NCI-H1105 treated with DMSO at 0.1 percent for 48 hours (cell line): ENCODE measurements around the gene APOBR.
"Not testable (repeated sequence)": the region's sequence is repeated elsewhere in the genome, so short reads cannot be mapped to it uniquely, and the experiment has no call there.

Source experiments
- DNase-seq: peaks from one replicate; lab custom pipeline; 2025; lab: John Stamatoyannopoulos, UW

Gene APOBR

GRCh38 chr16:28497861-28498599 is 3.6 kb downstream of the APOBR start:
- DNase-seq = no peak

GRCh38 chr16:28498666-28499381 is 4.4 kb downstream of the APOBR start:
- DNase-seq = no peak

GRCh38 chr16:28499854-28500253 is 5.4 kb downstream of the APOBR start:
- no peak for DNase-seq

- not testable (repeated sequence) for DNase-seq
Observed at GRCh38 chr16:28500476-28501180, 6.2 kb downstream of the APOBR start.

GRCh38 chr16:28501258-28502232 is 7.1 kb downstream of the APOBR start:
- DNase-seq = no peak

DNA sequence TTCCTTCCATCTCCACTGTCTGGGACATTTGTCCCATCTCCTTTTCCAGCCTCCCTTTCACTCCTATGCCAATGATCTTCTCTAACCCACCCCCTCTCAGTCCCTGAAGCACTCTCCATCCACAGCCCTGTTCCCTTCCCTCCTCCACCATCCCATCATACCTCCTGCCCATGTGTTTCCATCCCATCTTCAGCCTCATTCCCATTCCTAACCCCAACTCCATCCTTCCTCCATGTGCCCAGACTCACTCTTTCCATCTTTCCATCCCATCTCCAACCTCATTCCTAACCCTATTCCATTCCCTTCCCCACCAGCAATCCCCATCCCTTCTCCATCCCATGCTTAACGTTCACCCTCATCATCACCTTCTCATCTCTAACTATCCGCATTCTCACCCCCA is 7.8 kb downstream of the APOBR start:
- no peak for DNase-seq

DNA sequence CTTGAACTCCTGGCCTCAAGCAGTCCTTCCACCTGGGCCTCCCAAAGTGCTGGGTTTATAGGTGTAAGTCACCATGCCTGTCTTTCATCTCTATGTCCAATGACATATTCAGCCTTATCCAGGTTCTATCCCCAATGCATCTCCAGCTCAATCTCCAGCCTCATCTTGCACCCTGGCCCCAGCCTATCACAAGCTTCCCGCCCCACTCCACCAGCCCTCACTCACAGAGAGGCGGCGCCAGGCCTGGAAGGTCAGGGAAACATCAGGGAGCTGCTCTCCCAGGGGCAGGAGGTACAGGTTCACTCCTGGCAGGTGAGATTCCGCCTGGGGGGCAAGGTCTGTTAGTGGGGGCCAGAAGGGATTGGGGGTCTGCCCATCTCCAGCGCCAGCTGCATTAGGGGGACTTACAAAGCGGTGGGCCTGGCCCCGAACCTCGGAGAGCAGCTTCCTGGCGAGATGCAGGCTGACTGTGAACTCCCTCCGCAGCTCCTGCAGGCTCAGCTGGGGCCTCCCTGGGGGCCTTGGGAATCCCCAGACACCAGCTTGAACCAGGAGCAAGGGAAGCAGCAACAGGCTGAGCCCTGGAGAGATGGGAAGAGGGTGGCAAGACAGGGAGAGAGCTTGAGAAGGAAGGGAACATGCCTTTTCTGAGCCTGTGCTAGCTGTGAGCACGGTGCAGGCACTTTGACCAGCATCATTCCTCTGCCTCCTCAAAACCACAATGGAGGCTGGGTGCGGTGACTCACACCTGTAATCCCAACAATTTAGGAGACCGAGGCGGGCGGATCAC is 9.2 kb downstream of the APOBR start:
- no peak for DNase-seq

DNA sequence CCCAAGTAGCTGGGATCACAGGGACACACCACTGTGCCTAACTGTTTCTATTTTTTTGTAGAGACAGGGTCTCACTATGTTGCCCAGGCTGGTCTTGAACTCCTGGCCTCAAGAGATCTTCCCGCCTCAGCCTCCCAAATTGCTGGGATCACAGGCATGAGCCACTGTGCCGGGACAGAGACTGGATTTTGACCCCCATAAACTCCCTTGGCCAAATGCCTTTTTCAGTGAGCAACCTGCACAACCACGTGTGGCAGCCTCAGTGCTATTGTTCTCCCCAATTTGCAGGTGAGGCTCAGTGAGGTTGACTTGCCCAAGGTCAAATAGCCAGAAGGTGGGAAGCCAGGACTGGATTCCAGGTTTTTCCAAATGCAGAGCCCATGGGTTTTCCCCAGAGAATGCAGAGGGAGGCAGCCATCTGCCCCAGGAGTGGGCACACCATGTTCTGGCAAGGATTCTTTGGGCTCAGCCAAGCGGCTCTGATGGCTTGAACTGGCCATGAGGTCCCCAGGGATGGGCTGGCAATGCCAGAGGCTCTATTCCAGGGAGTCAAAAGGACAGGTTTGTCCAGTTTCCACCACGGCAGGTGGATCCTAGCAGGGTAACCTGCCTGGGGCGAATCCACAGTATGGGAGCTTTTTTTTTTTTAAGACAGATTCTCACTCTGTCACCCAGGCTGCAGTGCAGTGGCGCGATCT is 10.4 kb downstream of the APOBR start:
- no peak for DNase-seq

GRCh38 chr16:28505489-28506137 is 11.2 kb downstream of the APOBR start:
- DNase-seq = no peak

- no peak for DNase-seq
Observed at GRCh38 chr16:28511031-28511430, 16.6 kb downstream of the APOBR start.

GRCh38 chr16:28511801-28512789 is 17.7 kb downstream of the APOBR start:
- DNase-seq = no peak

DNA sequence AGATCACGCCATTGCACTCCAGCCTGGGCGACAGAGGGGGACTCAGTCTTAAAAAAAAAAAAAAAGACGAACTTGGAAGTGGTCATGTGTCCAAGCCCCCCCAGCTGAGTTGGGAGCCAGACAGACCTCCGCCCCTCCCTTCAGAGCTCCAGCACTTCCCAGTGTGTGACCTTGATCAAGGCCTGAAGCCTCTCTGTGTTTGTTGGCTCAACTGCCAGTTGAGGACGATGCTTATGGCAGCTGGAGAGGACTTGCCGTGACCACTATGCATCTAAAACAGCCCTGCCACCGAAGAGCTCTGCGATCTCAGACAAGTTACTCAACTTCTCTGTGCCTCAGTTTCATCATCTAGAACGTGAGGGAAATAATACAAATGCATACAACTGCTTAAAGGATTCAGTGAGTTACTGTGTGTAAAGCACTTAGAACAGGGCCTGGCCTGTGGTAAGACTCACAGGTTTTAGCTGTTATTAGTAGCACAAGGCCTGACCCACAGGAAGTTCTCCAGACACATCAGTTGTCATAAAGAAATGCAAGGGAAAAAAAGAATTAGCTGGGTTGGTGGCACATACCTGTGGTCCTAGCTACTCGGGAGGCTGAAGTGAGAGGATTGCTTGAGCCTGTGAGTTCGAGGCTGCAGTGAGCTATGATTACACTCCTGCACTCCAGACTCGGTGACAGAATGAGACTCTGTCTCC is 19.2 kb downstream of the APOBR start:
- no peak for DNase-seq

DNA sequence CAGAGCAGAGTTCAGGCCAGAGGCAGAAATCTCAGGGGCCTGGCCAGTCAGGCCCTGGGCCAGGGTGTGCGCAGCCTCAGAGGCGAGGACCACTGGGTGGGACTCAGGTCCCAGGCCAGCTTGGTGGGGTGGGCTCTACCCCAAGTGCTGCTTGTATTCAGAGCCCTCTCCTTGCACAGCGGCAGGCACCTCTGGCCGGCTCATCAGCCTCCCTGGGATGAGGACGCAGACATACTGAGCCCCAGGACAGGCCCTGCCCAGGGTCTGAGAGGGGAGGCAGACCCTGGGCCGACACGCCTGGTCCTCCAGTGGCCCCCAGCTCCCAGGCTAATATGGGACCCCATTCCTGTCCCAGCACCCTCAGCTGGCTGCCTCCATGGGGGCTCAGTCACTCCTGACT is 19.8 kb downstream of the APOBR start:
- no peak for DNase-seq

DNA sequence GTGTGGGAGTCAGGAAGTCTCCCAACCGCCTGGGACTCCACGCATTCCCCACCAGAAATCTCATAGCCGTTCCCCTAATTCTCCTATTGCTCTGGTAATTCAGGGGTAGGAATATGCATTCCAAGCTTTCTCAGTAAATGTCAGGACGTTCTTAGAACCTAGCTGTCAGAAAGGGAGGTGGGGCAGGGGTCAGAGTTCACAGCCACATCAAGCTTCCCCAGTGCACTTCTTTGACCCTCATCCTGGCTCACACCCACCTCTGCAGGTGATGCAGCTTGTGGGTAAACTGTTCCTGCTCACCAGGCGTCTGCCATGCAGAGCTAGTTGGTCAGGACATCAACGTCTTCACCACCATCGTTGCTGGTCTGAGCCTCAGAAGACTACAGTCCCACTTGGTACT is 26.2 kb downstream of the APOBR start:
- DNase-seq = no peak

DNA sequence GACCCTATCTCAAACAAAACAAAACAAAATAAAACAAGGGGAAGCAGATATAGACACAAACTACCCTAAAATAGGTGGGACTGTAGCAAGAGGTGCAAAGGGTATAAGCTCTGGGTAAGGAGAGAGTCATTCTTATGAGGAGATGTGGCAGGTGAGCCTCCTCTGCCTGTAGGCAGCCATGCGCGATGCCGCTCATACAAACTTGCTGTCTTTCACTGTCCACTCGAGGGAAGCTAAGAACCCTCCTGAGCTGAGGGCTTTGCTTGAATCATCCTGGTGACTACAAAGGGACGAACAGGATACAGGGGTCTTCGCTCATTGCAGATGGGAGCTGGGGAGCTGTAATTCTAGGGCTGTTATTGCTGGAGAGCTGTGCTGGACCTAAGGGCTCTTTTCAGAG is 27.0 kb downstream of the APOBR start:
- no peak for DNase-seq

GRCh38 chr16:28522792-28523191 is 28.3 kb downstream of the APOBR start:
- no peak for DNase-seq

GRCh38 chr16:28524681-28525171 is 30.3 kb downstream of the APOBR start:
- DNase-seq = no peak
